ENCODE measurements around the gene INPP5A.
"Not testable (repeated sequence)": the region's sequence is repeated elsewhere in the genome, so short reads cannot be mapped to it uniquely, and the experiment has no call there.

INPP5A gene

GRCh38 chr10:132690821-132691610 is 153.4 kb downstream of the INPP5A start:
- no peak for DNase-seq (ENCODE audit: low read depth)

- DNase-seq (ENCODE audit: low read depth) = no peak
These were observed 154.1 kb downstream of the INPP5A start for GRCh38 chr10:132691711-132692153.

- no peak for DNase-seq (ENCODE audit: low read depth)
These were observed 154.7 kb downstream of the INPP5A start for GRCh38 chr10:132692311-132692710.

GRCh38 chr10:132693676-132694075 is 156.1 kb downstream of the INPP5A start:
- no peak for DNase-seq (ENCODE audit: low read depth)

GRCh38 chr10:132696204-132696603 is 158.6 kb downstream of the INPP5A start:
- no peak for DNase-seq (ENCODE audit: low read depth)

GRCh38 chr10:132696728-132697577 is 159.4 kb downstream of the INPP5A start:
- no peak for DNase-seq (ENCODE audit: low read depth)

- DNase-seq (ENCODE audit: low read depth) = no peak
These were observed 160.1 kb downstream of the INPP5A start for GRCh38 chr10:132697578-132698200.

- no peak for DNase-seq (ENCODE audit: low read depth)
These were observed 160.7 kb downstream of the INPP5A start for GRCh38 chr10:132698211-132698751.

- DNase-seq (ENCODE audit: low read depth) = no peak
These were observed 161.3 kb downstream of the INPP5A start for GRCh38 chr10:132698761-132699391.

GRCh38 chr10:132699411-132700155 is 162.0 kb downstream of the INPP5A start:
- DNase-seq (ENCODE audit: low read depth) = no peak

- no peak for DNase-seq (ENCODE audit: low read depth)
These were observed 162.8 kb downstream of the INPP5A start for GRCh38 chr10:132700156-132701098.

GRCh38 chr10:132701099-132701845 is 163.7 kb downstream of the INPP5A start:
- no peak for DNase-seq (ENCODE audit: low read depth)

- no peak for DNase-seq (ENCODE audit: low read depth)
These were observed 164.2 kb downstream of the INPP5A start for GRCh38 chr10:132701846-132702190.

- no peak for DNase-seq (ENCODE audit: low read depth)
These were observed 165.2 kb downstream of the INPP5A start for GRCh38 chr10:132702601-132703418.

GRCh38 chr10:132703419-132704007 is 165.9 kb downstream of the INPP5A start:
- DNase-seq (ENCODE audit: low read depth) = no peak

GRCh38 chr10:132704008-132704814 is 166.6 kb downstream of the INPP5A start:
- no peak for DNase-seq (ENCODE audit: low read depth)

- not testable (repeated sequence) for DNase-seq (ENCODE audit: low read depth)
These were observed 167.2 kb downstream of the INPP5A start for GRCh38 chr10:132704815-132705064.

Measured in activated T-cell treated with anti-CD3 and anti-CD28 coated beads for 48 hours (primary cell).